ENCODE data around the gene NAE1.
"Not testable (repeated sequence)": the region's sequence is repeated elsewhere in the genome, so short reads cannot be mapped to it uniquely, and the experiment has no call there.

DNA sequence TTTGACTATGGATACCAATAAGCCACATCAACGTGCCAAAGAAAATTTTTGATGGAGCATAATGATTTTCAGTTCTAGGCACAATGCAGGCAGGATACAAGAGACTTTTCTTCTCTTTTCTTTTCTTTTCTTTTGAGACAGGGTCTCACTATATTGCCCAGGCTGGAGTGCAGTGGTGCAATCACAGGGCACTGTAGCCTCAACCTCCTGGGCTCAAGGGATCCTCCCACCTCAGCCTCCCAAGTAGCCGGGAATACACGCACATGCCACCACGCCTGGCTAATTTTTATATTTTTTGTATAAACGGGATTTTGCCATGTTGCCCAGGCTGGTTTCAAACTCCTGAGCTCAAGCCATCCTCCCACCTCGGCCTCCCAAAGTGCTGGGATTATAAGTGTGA is 36.8 kb downstream of the NAE1 start:
- TF ChIP-seq, protein P1, sequence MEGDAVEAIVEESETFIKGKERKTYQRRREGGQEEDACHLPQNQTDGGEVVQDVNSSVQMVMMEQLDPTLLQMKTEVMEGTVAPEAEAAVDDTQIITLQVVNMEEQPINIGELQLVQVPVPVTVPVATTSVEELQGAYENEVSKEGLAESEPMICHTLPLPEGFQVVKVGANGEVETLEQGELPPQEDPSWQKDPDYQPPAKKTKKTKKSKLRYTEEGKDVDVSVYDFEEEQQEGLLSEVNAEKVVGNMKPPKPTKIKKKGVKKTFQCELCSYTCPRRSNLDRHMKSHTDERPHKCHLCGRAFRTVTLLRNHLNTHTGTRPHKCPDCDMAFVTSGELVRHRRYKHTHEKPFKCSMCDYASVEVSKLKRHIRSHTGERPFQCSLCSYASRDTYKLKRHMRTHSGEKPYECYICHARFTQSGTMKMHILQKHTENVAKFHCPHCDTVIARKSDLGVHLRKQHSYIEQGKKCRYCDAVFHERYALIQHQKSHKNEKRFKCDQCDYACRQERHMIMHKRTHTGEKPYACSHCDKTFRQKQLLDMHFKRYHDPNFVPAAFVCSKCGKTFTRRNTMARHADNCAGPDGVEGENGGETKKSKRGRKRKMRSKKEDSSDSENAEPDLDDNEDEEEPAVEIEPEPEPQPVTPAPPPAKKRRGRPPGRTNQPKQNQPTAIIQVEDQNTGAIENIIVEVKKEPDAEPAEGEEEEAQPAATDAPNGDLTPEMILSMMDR (conservative IDR thresholded peaks at IDR 0.05; ENCODE audit: low read length) = not testable (repeated sequence)
- not testable (repeated sequence) for TF ChIP-seq EZH2phosphoT487 (IDR thresholded peaks at IDR 0.05; ENCODE audit: borderline replicate concordance)
